WTC11 (cell line): ENCODE results near the gene UBL7. TPM values are rescaled to one million over a fixed set of nuclear protein-coding genes. Genes with fewer than 3 reads are reported as not detected.

Experiments
- ATAC-seq: fragments of 200-7000 bp; cut with Tn5 transposase; 2 replicates; pipeline ENCODE4 v1.10.0; 2021; ENCODE audit warnings: mild to moderate bottlenecking, moderate library complexity
- CTCF ChIA-PET: fragments of 300-600 bp; sonication (Branson Sonifier 250); formaldehyde crosslinking; loops from one replicate; lab custom pipeline; 2021; ENCODE audit warnings: antibody characterized with exemption; lab: Charles Lee
- POLR2A ChIA-PET: fragments of 350-600 bp; sonication (Branson Sonifier 250); formaldehyde crosslinking; loops from one replicate; lab custom pipeline; 2021; ENCODE audit warnings: antibody characterized with exemption; lab: Charles Lee
- DNase-seq: peaks from one replicate; pipeline ENCODE4 v3.0.0; 2021; ENCODE audit warnings: low spot score
- H3K27ac Mint-ChIP-seq: 2 replicates; pipeline ENCODE4 v1.8.0; 2021; ENCODE audit warnings: mixed read lengths
- H3K27me3 Mint-ChIP-seq: 2 replicates; pipeline ENCODE4 v1.8.0; 2021; ENCODE audit warnings: low read depth, mild to moderate bottlenecking, moderate library complexity, mixed read lengths
- H3K36me3 Mint-ChIP-seq: 2 replicates; pipeline ENCODE4 v1.8.0; 2021; ENCODE audit warnings: mixed read lengths
- H3K4me1 Mint-ChIP-seq: 2 replicates; pipeline ENCODE4 v1.8.0; 2022; ENCODE audit warnings: mixed read lengths
- H3K4me3 Mint-ChIP-seq: 2 replicates; pipeline ENCODE4 v1.8.0; 2021; ENCODE audit warnings: mild to moderate bottlenecking, moderate library complexity, mixed read lengths
- H3K9me3 Mint-ChIP-seq: 2 replicates; pipeline ENCODE4 v1.8.0; 2021; ENCODE audit warnings: mixed read lengths
- CBFB ChIP-seq: sonication (generic); formaldehyde crosslinking; IDR thresholded peaks from 2 replicates; pipeline ENCODE4 v1.8.1; 2022; ENCODE audit warnings: mild to moderate bottlenecking, low read depth, missing genetic modification reagents
- E2F1 ChIP-seq: sonication (generic); formaldehyde crosslinking; IDR thresholded peaks from 2 replicates; pipeline ENCODE4 v1.8.0; 2022; ENCODE audit warnings: mild to moderate bottlenecking, missing genetic modification reagents
- E2F5 ChIP-seq: sonication (generic); formaldehyde crosslinking; IDR thresholded peaks from 2 replicates; pipeline ENCODE4 v1.8.1; 2022; ENCODE audit warnings: mild to moderate bottlenecking, moderate library complexity, missing genetic modification reagents
- ESRRA ChIP-seq: sonication (generic); formaldehyde crosslinking; IDR thresholded peaks from 2 replicates; pipeline ENCODE4 v1.8.1; 2022; ENCODE audit warnings: mild to moderate bottlenecking, missing genetic modification reagents, borderline replicate concordance
- GTF2I ChIP-seq: fragments of 250-450 bp; sonication (Bioruptor Pico); conservative IDR thresholded peaks from 2 replicates; pipeline ENCODE4 v1.4.0; 2021; ENCODE audit warnings: mild to moderate bottlenecking
- SMAD3 ChIP-seq: sonication (generic); formaldehyde crosslinking; IDR thresholded peaks from 2 replicates; pipeline ENCODE4 v1.8.0; 2022; ENCODE audit warnings: missing genetic modification reagents, mild to moderate bottlenecking, borderline replicate concordance
- SOX15 ChIP-seq: fragments of 250-450 bp; sonication (Bioruptor Pico); IDR thresholded peaks from 2 replicates; pipeline ENCODE4 v1.9.0; 2021; ENCODE audit warnings: mild to moderate bottlenecking
- STAT6 ChIP-seq: sonication (generic); formaldehyde crosslinking; conservative IDR thresholded peaks from 2 replicates; pipeline ENCODE4 v1.8.1; 2023; ENCODE audit warnings: mild to moderate bottlenecking, low read depth, missing genetic modification reagents, moderate library complexity
- TCF7 ChIP-seq: sonication (generic); formaldehyde crosslinking; IDR thresholded peaks from 2 replicates; pipeline ENCODE4 v1.8.0; 2022; ENCODE audit warnings: mild to moderate bottlenecking, low read depth, missing genetic modification reagents, moderate library complexity
- TP53 ChIP-seq: sonication (generic); formaldehyde crosslinking; IDR thresholded peaks from 2 replicates; pipeline ENCODE4 v1.8.1; 2023; ENCODE audit warnings: mild to moderate bottlenecking, missing genetic modification reagents
- ZBTB21 ChIP-seq: sonication (generic); formaldehyde crosslinking; IDR thresholded peaks from 2 replicates; pipeline ENCODE4 v1.8.1; 2023; ENCODE audit warnings: mild to moderate bottlenecking, missing genetic modification reagents, borderline replicate concordance
- ZBTB43 ChIP-seq: sonication (generic); formaldehyde crosslinking; IDR thresholded peaks from 2 replicates; pipeline ENCODE4 v1.8.1; 2023; ENCODE audit warnings: mild to moderate bottlenecking, missing genetic modification reagents
- ZNF121 ChIP-seq: sonication (generic); formaldehyde crosslinking; IDR thresholded peaks from 2 replicates; pipeline ENCODE4 v1.8.0; 2023; ENCODE audit warnings: missing genetic modification reagents
- ZNF317 ChIP-seq: sonication (generic); formaldehyde crosslinking; IDR thresholded peaks from 2 replicates; pipeline ENCODE4 v1.8.1; 2023; ENCODE audit warnings: low read depth, mild to moderate bottlenecking, moderate library complexity, missing genetic modification reagents, borderline replicate concordance
- ZNF416 ChIP-seq: fragments of 250-450 bp; sonication (Bioruptor Pico); IDR thresholded peaks from 2 replicates; pipeline ENCODE4 v1.9.0; 2021; ENCODE audit warnings: mild to moderate bottlenecking, inconsistent platforms
- ZNF671 ChIP-seq: fragments of 250-450 bp; sonication (Bioruptor Pico); IDR thresholded peaks from 2 replicates; pipeline ENCODE4 v1.8.0; 2021; ENCODE audit warnings: mild to moderate bottlenecking
- total RNA-seq: library from RNA; stranded (reverse); gene quantifications from 3 replicates; pipeline ENCODE4 v1.2.3, GENCODE V29; 2021
- TF ChIP-seq, protein P1 (sequence below): sonication (generic); formaldehyde crosslinking; IDR thresholded peaks from 2 replicates; pipeline ENCODE4 v1.8.1; 2022; ENCODE audit warnings: missing genetic modification reagents, borderline replicate concordance
- TF ChIP-seq, protein P2 (sequence below): fragments of 250-450 bp; sonication (Bioruptor Pico); IDR thresholded peaks from 2 replicates; pipeline ENCODE4 v1.9.0; 2021; ENCODE audit warnings: moderate library complexity, mild to moderate bottlenecking, inconsistent platforms, borderline replicate concordance
- TF ChIP-seq, protein P3 (sequence below): fragments of 250-450 bp; sonication (Bioruptor Pico); IDR thresholded peaks from 2 replicates; pipeline ENCODE4 v1.9.0; 2021; ENCODE audit warnings: mild to moderate bottlenecking

Gene UBL7
- total RNA-seq, 1 experiment from 2014 or later, result 70.1 TPM

DNA sequence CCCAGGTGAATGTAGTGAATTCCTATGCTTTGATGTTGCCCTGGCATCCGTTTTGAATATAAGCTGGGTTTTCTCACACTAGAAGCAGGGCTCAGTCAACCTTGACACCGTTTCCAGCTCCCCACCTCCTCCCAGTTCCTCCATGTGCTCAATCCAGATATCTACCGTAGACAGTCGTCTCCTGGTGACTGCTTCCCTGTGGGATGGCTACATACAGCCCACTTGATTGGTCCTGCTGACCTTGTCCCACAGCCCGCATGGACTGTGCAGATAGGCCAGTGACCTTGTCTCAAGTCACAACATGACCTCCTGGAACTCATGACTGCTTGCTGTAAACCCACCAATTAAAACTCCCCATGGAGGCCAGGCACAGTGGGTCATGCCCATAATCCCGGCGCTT is 35.3 kb downstream of the UBL7 start:
- H3K36me3 Mint-ChIP-seq, result no peaks in the 10 kb centered on the region
- ATAC-seq, result no peak
- H3K4me3 Mint-ChIP-seq, result no peak overlapping the region
- ChIA-PET CTCF (no interaction called here), POLR2A (no interaction called here)
- H3K9me3 Mint-ChIP-seq, result no peaks in the 10 kb centered on the region
- DNase-seq, result no peak
- TF ChIP-seq, protein P1, sequence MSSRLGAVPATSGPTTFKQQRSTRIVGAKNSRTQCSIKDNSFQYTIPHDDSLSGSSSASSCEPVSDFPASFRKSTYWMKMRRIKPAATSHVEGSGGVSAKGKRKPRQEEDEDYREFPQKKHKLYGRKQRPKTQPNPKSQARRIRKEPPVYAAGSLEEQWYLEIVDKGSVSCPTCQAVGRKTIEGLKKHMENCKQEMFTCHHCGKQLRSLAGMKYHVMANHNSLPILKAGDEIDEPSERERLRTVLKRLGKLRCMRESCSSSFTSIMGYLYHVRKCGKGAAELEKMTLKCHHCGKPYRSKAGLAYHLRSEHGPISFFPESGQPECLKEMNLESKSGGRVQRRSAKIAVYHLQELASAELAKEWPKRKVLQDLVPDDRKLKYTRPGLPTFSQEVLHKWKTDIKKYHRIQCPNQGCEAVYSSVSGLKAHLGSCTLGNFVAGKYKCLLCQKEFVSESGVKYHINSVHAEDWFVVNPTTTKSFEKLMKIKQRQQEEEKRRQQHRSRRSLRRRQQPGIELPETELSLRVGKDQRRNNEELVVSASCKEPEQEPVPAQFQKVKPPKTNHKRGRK (CRISPR knock-in tag), result no peak
- TF ChIP-seq ZNF671 (CRISPR knock-in tag), result no peak
- TF ChIP-seq TP53 (CRISPR knock-in tag), result no peak
- TF ChIP-seq, protein P2, sequence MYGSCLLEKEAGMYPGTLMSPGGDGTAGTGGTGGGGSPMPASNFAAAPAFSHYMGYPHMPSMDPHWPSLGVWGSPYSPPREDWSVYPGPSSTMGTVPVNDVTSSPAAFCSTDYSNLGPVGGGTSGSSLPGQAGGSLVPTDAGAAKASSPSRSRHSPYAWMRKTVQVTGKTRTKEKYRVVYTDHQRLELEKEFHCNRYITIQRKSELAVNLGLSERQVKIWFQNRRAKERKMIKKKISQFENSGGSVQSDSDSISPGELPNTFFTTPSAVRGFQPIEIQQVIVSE (CRISPR knock-in tag), result no peak
- TF ChIP-seq ZNF121 (CRISPR knock-in tag), result no peak
- no peak for TF ChIP-seq CBFB (CRISPR knock-in tag)
- no peak for TF ChIP-seq ZNF317 (CRISPR knock-in tag)
- no peak for TF ChIP-seq SOX15 (CRISPR knock-in tag)
- TF ChIP-seq, protein P3, sequence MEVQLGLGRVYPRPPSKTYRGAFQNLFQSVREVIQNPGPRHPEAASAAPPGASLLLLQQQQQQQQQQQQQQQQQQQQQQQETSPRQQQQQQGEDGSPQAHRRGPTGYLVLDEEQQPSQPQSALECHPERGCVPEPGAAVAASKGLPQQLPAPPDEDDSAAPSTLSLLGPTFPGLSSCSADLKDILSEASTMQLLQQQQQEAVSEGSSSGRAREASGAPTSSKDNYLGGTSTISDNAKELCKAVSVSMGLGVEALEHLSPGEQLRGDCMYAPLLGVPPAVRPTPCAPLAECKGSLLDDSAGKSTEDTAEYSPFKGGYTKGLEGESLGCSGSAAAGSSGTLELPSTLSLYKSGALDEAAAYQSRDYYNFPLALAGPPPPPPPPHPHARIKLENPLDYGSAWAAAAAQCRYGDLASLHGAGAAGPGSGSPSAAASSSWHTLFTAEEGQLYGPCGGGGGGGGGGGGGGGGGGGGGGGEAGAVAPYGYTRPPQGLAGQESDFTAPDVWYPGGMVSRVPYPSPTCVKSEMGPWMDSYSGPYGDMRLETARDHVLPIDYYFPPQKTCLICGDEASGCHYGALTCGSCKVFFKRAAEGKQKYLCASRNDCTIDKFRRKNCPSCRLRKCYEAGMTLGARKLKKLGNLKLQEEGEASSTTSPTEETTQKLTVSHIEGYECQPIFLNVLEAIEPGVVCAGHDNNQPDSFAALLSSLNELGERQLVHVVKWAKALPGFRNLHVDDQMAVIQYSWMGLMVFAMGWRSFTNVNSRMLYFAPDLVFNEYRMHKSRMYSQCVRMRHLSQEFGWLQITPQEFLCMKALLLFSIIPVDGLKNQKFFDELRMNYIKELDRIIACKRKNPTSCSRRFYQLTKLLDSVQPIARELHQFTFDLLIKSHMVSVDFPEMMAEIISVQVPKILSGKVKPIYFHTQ (CRISPR knock-in tag), result no peak
- TF ChIP-seq STAT6 (CRISPR knock-in tag), result no peak
- no peak for TF ChIP-seq ZNF416
- no peak for TF ChIP-seq ZBTB43 (CRISPR knock-in tag)
- TF ChIP-seq GTF2I (CRISPR knock-in tag), result no peak
- TF ChIP-seq ZBTB21 (CRISPR knock-in tag), result no peak
- no peak for TF ChIP-seq ESRRA (CRISPR knock-in tag)
- TF ChIP-seq SMAD3 (CRISPR knock-in tag), result no peak
- no peak for TF ChIP-seq TCF7
- TF ChIP-seq E2F5 (CRISPR knock-in tag), result no peak
- TF ChIP-seq E2F1 (CRISPR knock-in tag), result no peak
- peaks cover 48% of the 10 kb centered on the region for H3K4me1 Mint-ChIP-seq
- H3K27ac Mint-ChIP-seq, result no peak overlapping the region
- H3K27me3 Mint-ChIP-seq, result no peaks in the 10 kb centered on the region
